Peyer's patch (tissue), 4 donors: Measurements from ENCODE around the gene MGMT.

Experiments
- POLR2A ChIP-seq, 2 donors: fragments of 450-650 bp; IDR thresholded peaks; one replicate each; pipeline ENCODE4 v1.5.1; 2017; ENCODE audit warnings: antibody characterized with exemption in 2 of 2, mild to moderate bottlenecking in 2 of 2, moderate library complexity in 2 of 2
- TF ChIP-seq, protein P1 (sequence below), 6 experiments: fragments of 450-650 bp in 4 of 6; fragments of 200-600 bp in 2 of 6; sonication (generic) in 1 of 6; IDR thresholded peaks; one replicate each; pipeline ENCODE4 v1.5.1; 2017 to 2019; ENCODE audit warnings: antibody characterized with exemption in 6 of 6, mild to moderate bottlenecking in 3 of 6, moderate library complexity in 1 of 6

DNA sequence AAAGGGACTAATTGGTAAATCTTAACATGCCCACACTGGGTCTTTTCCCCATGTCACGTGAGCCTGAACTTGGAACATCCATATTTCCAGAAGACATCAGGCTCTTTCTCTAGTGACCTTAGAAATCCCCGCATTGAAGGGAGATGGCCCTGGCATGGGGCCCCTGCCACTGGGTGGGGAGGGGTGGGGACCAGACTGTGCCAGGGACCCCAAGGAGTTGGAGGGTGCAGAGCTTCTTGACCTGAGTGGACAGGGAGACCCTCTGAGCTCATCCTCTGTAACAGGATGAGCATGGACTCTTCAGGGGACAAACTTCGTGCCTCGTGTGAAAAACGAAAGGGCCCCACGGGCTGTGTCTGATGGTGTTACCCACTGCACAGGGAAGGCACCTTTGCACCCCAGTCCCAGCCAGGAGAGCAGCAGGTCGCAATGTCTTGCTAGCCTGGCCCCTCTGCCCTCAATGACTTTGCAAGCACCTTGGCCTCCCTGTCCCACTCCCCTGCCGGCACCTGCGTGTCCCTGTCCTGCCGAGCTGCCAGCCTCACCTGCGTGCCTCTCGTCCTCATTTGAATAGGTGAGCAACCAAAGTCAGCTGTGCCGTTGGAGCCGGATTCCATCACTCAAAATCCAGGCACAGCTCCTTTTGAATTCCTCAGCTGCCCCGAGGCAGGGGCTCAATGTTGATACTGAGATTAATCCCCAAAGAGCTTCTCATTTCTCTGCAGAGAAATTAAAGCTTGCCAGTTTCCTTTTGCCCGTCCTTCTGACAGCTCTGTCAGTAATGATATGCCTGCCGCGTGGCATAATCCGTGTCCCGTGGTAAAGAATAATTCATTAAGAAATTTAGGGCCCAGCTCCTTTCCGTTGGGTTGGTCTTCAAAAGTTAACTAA lies 262.1 kb downstream of the MGMT start:
- TF ChIP-seq, protein P1, sequence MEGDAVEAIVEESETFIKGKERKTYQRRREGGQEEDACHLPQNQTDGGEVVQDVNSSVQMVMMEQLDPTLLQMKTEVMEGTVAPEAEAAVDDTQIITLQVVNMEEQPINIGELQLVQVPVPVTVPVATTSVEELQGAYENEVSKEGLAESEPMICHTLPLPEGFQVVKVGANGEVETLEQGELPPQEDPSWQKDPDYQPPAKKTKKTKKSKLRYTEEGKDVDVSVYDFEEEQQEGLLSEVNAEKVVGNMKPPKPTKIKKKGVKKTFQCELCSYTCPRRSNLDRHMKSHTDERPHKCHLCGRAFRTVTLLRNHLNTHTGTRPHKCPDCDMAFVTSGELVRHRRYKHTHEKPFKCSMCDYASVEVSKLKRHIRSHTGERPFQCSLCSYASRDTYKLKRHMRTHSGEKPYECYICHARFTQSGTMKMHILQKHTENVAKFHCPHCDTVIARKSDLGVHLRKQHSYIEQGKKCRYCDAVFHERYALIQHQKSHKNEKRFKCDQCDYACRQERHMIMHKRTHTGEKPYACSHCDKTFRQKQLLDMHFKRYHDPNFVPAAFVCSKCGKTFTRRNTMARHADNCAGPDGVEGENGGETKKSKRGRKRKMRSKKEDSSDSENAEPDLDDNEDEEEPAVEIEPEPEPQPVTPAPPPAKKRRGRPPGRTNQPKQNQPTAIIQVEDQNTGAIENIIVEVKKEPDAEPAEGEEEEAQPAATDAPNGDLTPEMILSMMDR (IDR thresholded peaks at IDR 0.05): no peak
- TF ChIP-seq POLR2A (IDR thresholded peaks at IDR 0.05): no peak
